ENCODE results near the gene CRTC2.
A peak's percentile ranks its signal among the peaks of the same experiment; 100 is the strongest.

The CRTC2 gene

DNA sequence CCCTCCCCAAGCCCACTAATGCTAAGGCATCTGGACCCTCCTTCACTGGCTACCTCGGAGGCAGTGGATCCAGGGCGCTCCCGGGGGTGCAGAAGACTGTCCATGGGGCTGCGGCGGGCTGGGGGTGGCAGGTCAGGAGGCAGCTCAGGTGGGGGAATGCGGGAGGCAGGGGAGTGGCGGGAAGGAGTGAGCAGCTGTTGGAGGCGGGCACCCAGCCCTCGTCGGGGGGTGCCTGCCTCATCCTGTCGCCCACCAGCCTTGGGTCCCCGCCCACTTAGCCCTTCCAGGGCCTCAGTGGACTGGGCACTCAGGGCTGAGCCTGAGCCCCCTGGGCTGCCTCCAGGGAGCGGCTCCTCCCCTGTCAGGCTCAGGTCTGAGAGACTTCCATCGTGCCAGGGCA is 25.0 kb downstream of the CRTC2 start:
- Histone ChIP-seq H3K36me3 (ENCODE audit: insufficient read depth, low read length) (peaks cover 64% of the 10 kb centered on the region), H3K4me3 (ENCODE audit: low read depth in 1 of 2, low read length in 2 of 2) (no peak overlapping the region), H3K27ac (ENCODE audit: low read depth, low read length) (no peak overlapping the region)

DNA sequence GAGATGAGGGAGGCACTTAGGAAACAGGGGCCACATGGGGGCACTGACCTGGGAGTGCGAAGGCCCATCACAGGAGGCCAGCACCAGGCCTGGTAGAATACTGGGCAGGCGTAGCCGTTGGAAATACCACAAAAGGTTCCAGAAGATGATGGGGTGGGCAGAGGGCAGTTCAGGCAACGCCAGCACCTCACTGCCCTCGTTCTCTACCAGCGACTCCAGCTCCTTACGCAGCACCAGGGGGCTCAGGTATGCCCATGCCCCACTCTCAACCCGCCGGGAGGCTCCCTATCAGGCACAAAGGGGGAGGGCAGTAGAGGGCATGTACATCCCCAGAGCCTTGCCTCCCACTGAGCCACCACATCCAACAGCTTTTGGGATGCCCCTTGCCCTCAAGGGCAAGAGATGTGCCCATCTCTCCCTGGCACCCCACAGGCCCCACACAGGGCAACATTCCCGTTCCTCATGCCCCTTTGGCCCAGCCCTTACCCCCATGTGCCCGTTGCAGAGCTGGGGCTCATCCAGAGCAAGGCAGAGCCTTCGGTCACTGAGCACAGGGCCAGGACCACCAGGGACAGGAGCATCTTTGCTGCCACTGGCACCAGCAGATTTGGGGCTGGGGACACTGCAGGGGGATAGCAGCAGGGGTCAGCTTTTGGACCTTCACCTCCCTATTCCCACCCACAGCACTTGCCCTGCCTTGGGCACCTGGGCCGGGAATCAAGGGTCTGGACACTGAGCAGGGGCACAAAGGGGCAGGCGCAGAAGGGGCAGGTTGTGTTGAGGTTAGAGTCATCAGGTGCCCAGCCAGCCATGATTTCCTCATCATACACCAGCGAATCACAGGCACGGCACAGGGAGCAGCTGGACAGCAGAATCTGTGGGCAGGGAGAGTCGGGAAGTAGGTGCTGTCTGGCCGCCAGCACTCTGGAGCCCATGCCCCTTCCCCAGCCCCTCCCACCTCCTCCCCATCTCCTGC is 26.0 kb downstream of the CRTC2 start:
- Histone ChIP-seq H3K4me3 (ENCODE audit: low read depth in 1 of 2, low read length in 2 of 2) (no peak overlapping the region), H3K4me1 (ENCODE audit: insufficient read depth, low read length) (no peaks in the 10 kb centered on the region), H3K27ac (ENCODE audit: low read depth, low read length) (no peak overlapping the region), H3K9ac (ENCODE audit: low read length) (no peak overlapping the region), H3K9me3 (ENCODE audit: low read length) (no peaks in the 10 kb centered on the region), H3K27me3 (ENCODE audit: control insufficient read depth in 1 of 2, insufficient read depth in 2 of 2, low read length in 2 of 2) (no peaks in the 10 kb centered on the region), H3K36me3 (ENCODE audit: insufficient read depth, low read length) (peaks cover 60% of the 10 kb centered on the region)

More for the DNA sequence above, 25.0 kb downstream of the CRTC2 start:
- Histone ChIP-seq H3K9ac (ENCODE audit: low read length) (no peak overlapping the region), H3K4me1 (ENCODE audit: insufficient read depth, low read length) (no peaks in the 10 kb centered on the region), H3K9me3 (ENCODE audit: low read length) (no peaks in the 10 kb centered on the region), H3K27me3 (ENCODE audit: control insufficient read depth in 1 of 2, insufficient read depth in 2 of 2, low read length in 2 of 2) (no peaks in the 10 kb centered on the region)

DNA sequence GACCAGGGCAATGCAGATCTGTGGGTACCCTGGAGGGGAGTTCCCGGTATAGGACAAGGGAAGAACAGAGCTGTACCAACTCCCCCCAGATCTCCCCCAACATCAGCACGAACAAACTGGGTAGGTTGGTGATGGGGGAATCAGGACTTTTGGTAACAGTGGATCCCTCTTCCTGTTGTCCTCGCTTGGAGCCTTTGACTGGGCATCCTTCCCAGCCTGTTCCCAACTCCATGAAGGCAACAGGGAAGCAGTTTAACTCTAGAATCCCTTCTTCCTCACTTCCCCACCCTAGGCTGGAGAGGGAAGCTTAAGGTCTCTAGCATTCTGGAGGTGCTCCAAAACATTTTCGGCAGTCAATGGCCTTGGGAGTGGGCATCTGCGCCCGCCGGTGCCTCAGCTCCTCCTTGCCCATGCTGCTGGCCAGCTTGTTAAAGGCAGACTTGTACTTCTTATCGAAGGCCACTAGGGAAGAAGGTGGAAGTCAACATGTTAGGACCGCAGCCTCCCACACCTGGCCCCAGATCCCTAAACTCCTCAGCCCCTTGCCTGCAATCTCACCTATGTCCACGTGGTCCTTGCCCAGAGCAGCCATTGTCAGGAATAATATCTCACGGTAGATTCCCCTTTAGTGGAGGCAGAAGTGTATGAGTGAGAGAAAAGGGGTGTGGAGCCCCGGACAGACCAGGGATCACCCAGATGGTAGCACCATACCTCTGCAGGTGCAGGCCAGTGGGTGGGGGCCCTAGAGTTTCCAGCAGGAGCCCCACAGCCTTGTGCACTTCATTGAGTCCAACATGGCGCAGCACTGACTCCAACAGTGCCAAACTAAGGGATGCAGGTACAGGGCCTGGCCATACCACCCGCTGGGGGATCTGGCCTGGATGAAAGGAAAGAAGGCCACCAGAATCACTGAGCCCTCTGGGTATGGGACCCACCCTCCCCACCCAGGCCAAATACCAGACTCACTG is 28.1 kb downstream of the CRTC2 start:
- H3K27ac ChIP-seq (ENCODE audit: low read depth, low read length), result no peak overlapping the region
- peaks cover 39% of the 10 kb centered on the region for H3K36me3 ChIP-seq (ENCODE audit: insufficient read depth, low read length)
- no peaks in the 10 kb centered on the region for H3K27me3 ChIP-seq (ENCODE audit: control insufficient read depth in 1 of 2, insufficient read depth in 2 of 2, low read length in 2 of 2)
- H3K4me1 ChIP-seq (ENCODE audit: insufficient read depth, low read length), result no peaks in the 10 kb centered on the region
- H3K4me3 ChIP-seq (ENCODE audit: low read depth in 1 of 2, low read length in 2 of 2), result no peak overlapping the region
- H3K9me3 ChIP-seq (ENCODE audit: low read length), result no peaks in the 10 kb centered on the region
- no peak overlapping the region for H3K9ac ChIP-seq (ENCODE audit: low read length)

GRCh38 chr1:153929426-153929825 is 29.0 kb downstream of the CRTC2 start:
- no peak overlapping the region for H3K4me3 ChIP-seq (ENCODE audit: low read depth in 1 of 2, low read length in 2 of 2)
- H3K27ac ChIP-seq (ENCODE audit: low read depth, low read length), result no peak overlapping the region
- H3K4me1 ChIP-seq (ENCODE audit: insufficient read depth, low read length), result no peaks in the 10 kb centered on the region
- H3K9me3 ChIP-seq (ENCODE audit: low read length), result no peaks in the 10 kb centered on the region
- no peak overlapping the region for H3K9ac ChIP-seq (ENCODE audit: low read length)
- H3K36me3 ChIP-seq (ENCODE audit: insufficient read depth, low read length), result peaks cover 31% of the 10 kb centered on the region
- H3K27me3 ChIP-seq (ENCODE audit: control insufficient read depth in 1 of 2, insufficient read depth in 2 of 2, low read length in 2 of 2), result no peaks in the 10 kb centered on the region

DNA sequence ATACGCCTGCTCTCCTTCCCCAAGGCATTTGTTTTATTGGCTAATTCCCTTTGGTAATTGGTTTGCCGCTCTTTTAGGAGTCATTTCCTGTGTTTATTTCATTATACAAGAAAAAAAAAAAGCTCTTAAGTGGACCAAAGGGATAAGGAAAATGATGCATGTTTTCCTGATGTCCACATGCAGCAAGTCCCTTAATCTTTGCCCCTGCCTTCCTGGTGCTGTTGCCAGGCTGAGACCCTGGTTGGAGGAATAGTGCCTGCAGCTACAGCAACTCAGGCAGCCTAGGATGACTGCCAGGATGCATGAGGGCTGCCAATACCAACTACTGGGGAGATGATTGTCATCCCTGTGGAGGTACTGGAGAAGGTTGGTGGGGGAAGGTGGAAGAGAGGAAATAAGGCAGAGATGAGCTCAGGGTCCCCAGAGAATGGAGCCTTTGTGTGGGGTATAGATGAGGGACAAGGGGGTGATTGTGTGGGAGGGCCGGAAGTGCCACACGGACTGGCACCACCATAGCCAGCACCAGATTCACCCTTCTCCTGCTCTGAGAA is 29.5 kb downstream of the CRTC2 start:
- no peaks in the 10 kb centered on the region for H3K9me3 ChIP-seq (ENCODE audit: low read length)
- H3K27ac ChIP-seq (ENCODE audit: low read depth, low read length), result no peak overlapping the region

DNA sequence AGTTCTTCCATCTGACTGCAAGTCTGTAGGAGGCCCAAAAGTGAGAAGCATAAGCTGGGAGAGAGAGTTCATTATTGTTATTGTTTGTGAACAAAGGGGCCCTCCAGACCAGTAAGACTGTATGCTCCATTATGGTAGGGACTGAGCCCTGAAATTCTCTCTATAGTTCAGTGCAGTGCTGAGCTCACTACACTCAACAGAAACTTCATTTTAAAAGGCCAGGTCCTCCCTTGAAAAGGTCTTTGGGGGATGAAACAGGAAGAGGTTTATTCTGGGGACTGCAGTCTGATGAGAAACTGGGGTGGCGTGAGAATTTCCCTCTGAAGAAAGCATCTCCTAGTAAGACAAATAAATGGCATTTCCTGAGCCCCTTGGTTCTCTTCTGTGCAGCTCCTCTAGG is 30.2 kb downstream of the CRTC2 start:
- H3K9me3 ChIP-seq (ENCODE audit: low read length), result no peaks in the 10 kb centered on the region
- no peak overlapping the region for H3K27ac ChIP-seq (ENCODE audit: low read depth, low read length)
- H3K4me1 ChIP-seq (ENCODE audit: insufficient read depth, low read length), result peaks cover 6% of the 10 kb centered on the region
- no peak overlapping the region for H3K9ac ChIP-seq (ENCODE audit: low read length)
- no peaks in the 10 kb centered on the region for H3K27me3 ChIP-seq (ENCODE audit: control insufficient read depth in 1 of 2, insufficient read depth in 2 of 2, low read length in 2 of 2)
- no peak overlapping the region for H3K4me3 ChIP-seq (ENCODE audit: low read depth in 1 of 2, low read length in 2 of 2)
- H3K36me3 ChIP-seq (ENCODE audit: insufficient read depth, low read length), result peaks cover 19% of the 10 kb centered on the region

More for the DNA sequence above, 29.5 kb downstream of the CRTC2 start:
- Histone ChIP-seq H3K4me3 (ENCODE audit: low read depth in 1 of 2, low read length in 2 of 2) (no peak overlapping the region), H3K4me1 (ENCODE audit: insufficient read depth, low read length) (peaks cover 3% of the 10 kb centered on the region), H3K36me3 (ENCODE audit: insufficient read depth, low read length) (peaks cover 25% of the 10 kb centered on the region), H3K9ac (ENCODE audit: low read length) (no peak overlapping the region), H3K27me3 (ENCODE audit: control insufficient read depth in 1 of 2, insufficient read depth in 2 of 2, low read length in 2 of 2) (no peaks in the 10 kb centered on the region)

GRCh38 chr1:153926405-153926804 is 32.0 kb downstream of the CRTC2 start:
- peaks cover 10% of the 10 kb centered on the region for H3K36me3 ChIP-seq (ENCODE audit: insufficient read depth, low read length)
- no peaks in the 10 kb centered on the region for H3K27me3 ChIP-seq (ENCODE audit: control insufficient read depth in 1 of 2, insufficient read depth in 2 of 2, low read length in 2 of 2)
- H3K9me3 ChIP-seq (ENCODE audit: low read length), result no peaks in the 10 kb centered on the region
- H3K9ac ChIP-seq (ENCODE audit: low read length), result no peak overlapping the region
- H3K27ac ChIP-seq (ENCODE audit: low read depth, low read length), result no peak overlapping the region
- H3K4me3 ChIP-seq (ENCODE audit: low read depth in 1 of 2, low read length in 2 of 2), result no peak overlapping the region
- peaks cover 10% of the 10 kb centered on the region for H3K4me1 ChIP-seq (ENCODE audit: insufficient read depth, low read length)

DNA sequence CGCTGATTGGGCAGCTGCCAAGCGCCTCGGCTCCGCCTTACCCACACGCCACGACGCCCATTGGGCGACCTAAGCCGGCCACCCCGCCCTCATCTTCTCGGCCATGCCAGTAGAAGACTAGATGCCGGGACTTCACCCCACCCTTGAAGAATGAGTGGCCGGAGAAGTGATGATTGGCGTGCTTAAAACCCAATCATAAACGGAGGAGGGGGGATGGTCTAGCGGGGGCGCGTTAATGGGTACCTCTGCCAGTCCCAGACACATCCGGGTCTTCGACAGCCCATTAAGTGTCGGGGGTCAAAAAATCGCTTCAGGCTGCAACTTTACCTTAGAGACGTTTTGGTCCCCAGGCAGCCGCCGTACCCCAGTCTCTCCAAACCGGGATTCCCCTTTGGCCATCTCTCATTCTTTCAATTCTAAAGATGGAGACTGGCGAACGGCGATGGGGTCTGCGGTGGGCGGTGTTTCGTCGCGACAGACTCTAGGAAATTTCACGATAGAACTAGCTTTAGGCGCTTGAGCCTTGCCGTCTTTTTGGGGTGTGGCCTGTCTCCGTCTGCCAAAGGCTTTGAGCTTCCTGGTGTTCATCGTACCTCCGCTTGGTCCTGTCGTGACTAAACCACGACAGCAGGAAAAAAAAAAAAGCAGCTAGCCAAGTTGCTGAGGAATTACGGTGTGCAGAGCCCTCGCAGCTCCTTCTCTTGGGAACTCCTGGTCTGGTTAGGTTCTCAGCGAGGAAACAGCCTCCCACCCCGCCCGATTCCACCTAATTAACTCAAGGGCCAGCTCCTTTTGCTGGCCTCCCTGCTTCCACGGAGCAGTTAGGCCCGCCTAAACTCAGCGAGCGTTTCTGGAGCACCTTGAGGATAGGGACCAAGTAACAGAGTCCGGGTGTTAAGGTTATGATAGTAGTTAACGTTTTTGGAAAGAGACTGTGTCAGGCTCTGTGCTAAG is 35.2 kb downstream of the CRTC2 start, which contains the start of gene GATAD2B:
Gene GATAD2B, minus strand, starts transcription at position 1 of the 954 bp plus-strand sequence. CDS start 94,625 bp downstream, outside the sequence.
- Histone ChIP-seq H3K27ac (ENCODE audit: low read depth, low read length) (peak within 1 kb of the TSS; percentile 98), H3K9ac (ENCODE audit: low read length) (peak within 1 kb of the TSS; percentile 84), H3K4me3 (ENCODE audit: low read depth in 1 of 2, low read length in 2 of 2) (peak within 1 kb of the TSS; percentile 67 to 81), H3K27me3 (ENCODE audit: control insufficient read depth in 1 of 2, insufficient read depth in 2 of 2, low read length in 2 of 2) (no peaks in the 10 kb centered on the region), H3K9me3 (ENCODE audit: low read length) (no peaks in the 10 kb centered on the region), H3K4me1 (ENCODE audit: insufficient read depth, low read length) (peaks cover 35% of the 10 kb centered on the region), H3K36me3 (ENCODE audit: insufficient read depth, low read length) (no peaks in the 10 kb centered on the region)

GRCh38 chr1:153922076-153922971 is 36.1 kb downstream of the CRTC2 start:
- Histone ChIP-seq H3K4me3 (ENCODE audit: low read depth in 1 of 2, low read length in 2 of 2) (peak overlapping the region; percentile 60 to 61), H3K9ac (ENCODE audit: low read length) (peak overlapping the region; percentile 58), H3K27me3 (ENCODE audit: control insufficient read depth in 1 of 2, insufficient read depth in 2 of 2, low read length in 2 of 2) (no peaks in the 10 kb centered on the region), H3K36me3 (ENCODE audit: insufficient read depth, low read length) (peaks cover 3% of the 10 kb centered on the region), H3K4me1 (ENCODE audit: insufficient read depth, low read length) (peaks cover 35% of the 10 kb centered on the region), H3K9me3 (ENCODE audit: low read length) (no peaks in the 10 kb centered on the region), H3K27ac (ENCODE audit: low read depth, low read length) (peak overlapping the region; percentile 29)

DNA sequence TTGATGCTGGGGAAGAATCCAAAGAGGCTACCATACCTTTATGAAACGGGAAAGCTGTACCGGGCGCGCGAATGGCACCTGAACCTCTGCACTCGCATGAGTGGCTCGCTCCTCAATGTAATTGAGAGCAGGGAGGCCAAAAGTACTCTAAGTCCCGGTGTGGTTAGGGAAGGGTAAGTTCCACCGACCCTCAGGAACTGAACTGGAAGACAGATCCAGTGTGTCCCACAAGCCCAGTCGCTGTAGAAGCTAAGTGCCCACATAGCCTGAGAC is 36.7 kb downstream of the CRTC2 start:
- Histone ChIP-seq H3K4me3 (ENCODE audit: low read depth in 1 of 2, low read length in 2 of 2) (peak overlapping the region; percentile 60 to 61), H3K9ac (ENCODE audit: low read length) (peak overlapping the region; percentile 58), H3K27me3 (ENCODE audit: control insufficient read depth in 1 of 2, insufficient read depth in 2 of 2, low read length in 2 of 2) (no peaks in the 10 kb centered on the region), H3K36me3 (ENCODE audit: insufficient read depth, low read length) (peaks cover 3% of the 10 kb centered on the region), H3K9me3 (ENCODE audit: low read length) (no peaks in the 10 kb centered on the region), H3K4me1 (ENCODE audit: insufficient read depth, low read length) (peaks cover 35% of the 10 kb centered on the region), H3K27ac (ENCODE audit: low read depth, low read length) (peak overlapping the region; percentile 29)
